H1 (cell line): ENCODE data around the gene SKIDA1. TPM values are rescaled to one million over a fixed set of nuclear protein-coding genes. Genes with fewer than 3 reads are reported as not detected.
A peak's percentile ranks its signal among the peaks of the same experiment; 100 is the strongest.

Experiments used
- CTCF ChIA-PET: fragments of 300-600 bp; sonication (Branson Sonifier 250); formaldehyde crosslinking; loops from one replicate; lab custom pipeline; 2021; ENCODE audit not compliant: partially characterized antibody; lab: Charles Lee
- POLR2A ChIA-PET: fragments of 300-600 bp; sonication (Branson Sonifier 250); formaldehyde crosslinking; loops from one replicate; lab custom pipeline; 2021; ENCODE audit warnings: inconsistent platforms; ENCODE audit not compliant: partially characterized antibody; lab: Charles Lee
- DNase-seq, 2 experiments: peaks; one replicate each; pipeline versions ENCODE4 v3.0.0 to v3.0.0-alpha.2; 2010 to 2022; ENCODE audit warnings: low spot score in 2 of 2, low read depth in 1 of 2, mixed read lengths in 1 of 2
- FAIRE-seq: peaks from 2 replicates; lab custom pipeline; 2011; peaks lifted over from hg19 to GRCh38; lab: Jason Lieb, UNC
- H2AFZ ChIP-seq: 2 replicates; pipeline ENCODE4 v1.8.1; 2012; ENCODE audit warnings: low read length, inconsistent platforms
- H2AK5ac ChIP-seq: 2 replicates; pipeline ENCODE4 v1.6.1; 2013; ENCODE audit warnings: low read depth, low read length
- H2BK120ac ChIP-seq: replicated peaks from 2 replicates; pipeline ENCODE3; 2013; ENCODE audit warnings: low read depth, low read length, inconsistent platforms
- H2BK12ac ChIP-seq: 2 replicates; pipeline ENCODE4 v1.6.1; 2013; ENCODE audit warnings: low read depth, low read length
- H2BK15ac ChIP-seq: 2 replicates; pipeline ENCODE4 v1.6.1; 2013; ENCODE audit warnings: low read length
- H2BK20ac ChIP-seq: 2 replicates; pipeline ENCODE4 v1.6.1; 2013; ENCODE audit warnings: low read length
- H2BK5ac ChIP-seq: 2 replicates; pipeline ENCODE4 v1.6.1; 2013; ENCODE audit warnings: low read depth, low read length
- H3K14ac ChIP-seq: 2 replicates; pipeline ENCODE4 v1.6.1; 2013; ENCODE audit warnings: inconsistent platforms; ENCODE audit not compliant: insufficient read length
- H3K18ac ChIP-seq: 2 replicates; pipeline ENCODE4 v1.6.1; 2013; ENCODE audit warnings: low read length; ENCODE audit errors: extremely low read depth
- H3K23ac ChIP-seq: 2 replicates; pipeline ENCODE4 v1.6.1; 2013; ENCODE audit warnings: inconsistent platforms; ENCODE audit not compliant: insufficient read length
- H3K23me2 ChIP-seq: 2 replicates; pipeline ENCODE4 v1.6.1; 2013; ENCODE audit warnings: low read depth, low read length
- H3K27ac ChIP-seq: 2 replicates; pipeline ENCODE4 v1.6.1; 2011; ENCODE audit warnings: low read depth, low read length, inconsistent platforms
- H3K27me3 ChIP-seq, 4 experiments: replicated peaks in 1 of 4; 1 replicate in 1 of 4; 2 replicates in 3 of 4; pipeline versions ENCODE4 v1.6.1 to v1.8.1; 2011 to 2013; ENCODE audit warnings: low read length in 3 of 4, mild to moderate bottlenecking in 3 of 4, inconsistent platforms in 2 of 4, mixed read lengths in 2 of 4, moderate library complexity in 1 of 4; ENCODE audit not compliant: control insufficient read depth in 3 of 4, insufficient read depth in 3 of 4; ENCODE audit errors: extremely low read depth in 1 of 4
- H3K36me3 ChIP-seq, 4 experiments: 2 replicates each; pipeline versions ENCODE4 v1.6.1 to v1.8.1; 2011 to 2013; ENCODE audit warnings: mild to moderate bottlenecking in 4 of 4, low read length in 3 of 4, moderate library complexity in 2 of 4, control low read depth in 1 of 4, inconsistent platforms in 1 of 4; ENCODE audit not compliant: insufficient read depth in 4 of 4, control insufficient read depth in 2 of 4
- H3K4ac ChIP-seq: replicated peaks from 2 replicates; pipeline ENCODE3; 2013; ENCODE audit warnings: low read length, low read depth, mixed read lengths, inconsistent platforms; ENCODE audit not compliant: insufficient read length
- H3K4me1 ChIP-seq, 4 experiments: replicated peaks in 1 of 4; 1 replicate in 1 of 4; 2 replicates in 3 of 4; pipeline versions ENCODE4 v1.6.1 to v1.8.1; 2011 to 2013; ENCODE audit warnings: low read length in 3 of 4, inconsistent platforms in 2 of 4, mixed read lengths in 1 of 4; ENCODE audit not compliant: insufficient read depth in 4 of 4, control insufficient read depth in 3 of 4
- H3K4me2 ChIP-seq, 2 experiments: 2 replicates each; pipeline versions ENCODE4 v1.6.1 to v1.8.1; 2011 to 2013; ENCODE audit warnings: low read depth in 2 of 2, low read length in 2 of 2, control low read depth in 1 of 2, inconsistent platforms in 1 of 2, mild to moderate bottlenecking in 1 of 2; ENCODE audit not compliant: insufficient read depth in 1 of 2
- H3K4me3 ChIP-seq, 4 experiments: fragments of 200-600, 300-600 bp in 1 of 4; sonication (generic), shearing (Covaris generic), sonication (Bioruptor Twin) in 1 of 4; 2 replicates each; pipeline versions ENCODE4 v1.5.1 to v1.8.1; 2011 to 2016; ENCODE audit warnings: low read length in 4 of 4, low read depth in 3 of 4, control low read depth in 2 of 4, inconsistent platforms in 2 of 4, mild to moderate bottlenecking in 2 of 4, mixed read lengths in 1 of 4, moderate library complexity in 1 of 4; ENCODE audit not compliant: insufficient read depth in 2 of 4; ENCODE audit errors: extremely low read depth in 1 of 4
- H3K56ac ChIP-seq: replicated peaks from 2 replicates; pipeline ENCODE3; 2013; ENCODE audit warnings: low read depth, mild to moderate bottlenecking, mixed read lengths, low read length, inconsistent platforms; ENCODE audit not compliant: insufficient read length
- H3K79me1 ChIP-seq: 2 replicates; pipeline ENCODE4 v1.6.1; 2013; ENCODE audit warnings: low read depth, low read length, control low read depth
- H3K79me2 ChIP-seq, 2 experiments: 2 replicates each; pipeline versions ENCODE4 v1.6.1 to v1.8.1; 2012 to 2013; ENCODE audit warnings: low read length in 2 of 2, mild to moderate bottlenecking in 2 of 2, inconsistent platforms in 1 of 2; ENCODE audit not compliant: insufficient read depth in 2 of 2, control insufficient read depth in 1 of 2
- H3K9ac ChIP-seq, 4 experiments: replicated peaks in 1 of 4; 1 replicate in 1 of 4; 2 replicates in 3 of 4; pipeline versions ENCODE4 v1.6.1 to v1.8.1; 2011 to 2013; ENCODE audit warnings: low read depth in 3 of 4, low read length in 3 of 4, control low read depth in 2 of 4, mild to moderate bottlenecking in 2 of 4, moderate library complexity in 2 of 4, inconsistent platforms in 1 of 4; ENCODE audit errors: extremely low read depth in 1 of 4
- H3K9me3 ChIP-seq, 2 experiments: 2 replicates each; pipeline versions ENCODE4 v1.6.1 to v1.8.1; 2012 to 2013; ENCODE audit warnings: mild to moderate bottlenecking in 2 of 2, moderate library complexity in 2 of 2, control low read depth in 1 of 2, inconsistent platforms in 1 of 2, low read depth in 1 of 2, low read length in 1 of 2, mixed read lengths in 1 of 2; ENCODE audit not compliant: insufficient read depth in 2 of 2
- H4K20me1 ChIP-seq, 2 experiments: replicated peaks in 1 of 2; 2 replicates each; pipeline versions ENCODE3 to v1.8.1; 2011 to 2013; ENCODE audit warnings: inconsistent platforms in 2 of 2, low read length in 2 of 2, mild to moderate bottlenecking in 1 of 2; ENCODE audit not compliant: insufficient read depth in 2 of 2, control insufficient read depth in 1 of 2
- H4K5ac ChIP-seq: 2 replicates; pipeline ENCODE4 v1.6.1; 2013; ENCODE audit warnings: low read length, low read depth, mixed read lengths, inconsistent platforms; ENCODE audit not compliant: insufficient read length
- H4K8ac ChIP-seq: 2 replicates; pipeline ENCODE4 v1.8.0; 2013; ENCODE audit warnings: mild to moderate bottlenecking, moderate library complexity, low read length, inconsistent platforms; ENCODE audit not compliant: insufficient read depth; ENCODE audit errors: extremely low read depth
- H4K91ac ChIP-seq: replicated peaks from 2 replicates; pipeline ENCODE3; 2013; ENCODE audit warnings: low read length, mixed read lengths, inconsistent platforms; ENCODE audit not compliant: insufficient read length
- CHD2 ChIP-seq: IDR thresholded peaks from 2 replicates; pipeline ENCODE4 v1.6.1; 2012; ENCODE audit warnings: low read length, improper control_type of control experiment
- EP300 ChIP-seq, 2 experiments: IDR thresholded peaks; 1 replicate in 1 of 2; 2 replicates in 1 of 2; pipeline ENCODE4 v1.6.1; 2011 to 2012; ENCODE audit warnings: low read depth in 2 of 2, low read length in 2 of 2, mild to moderate bottlenecking in 2 of 2, borderline replicate concordance in 1 of 2, inconsistent platforms in 1 of 2, moderate library complexity in 1 of 2
- KDM5A ChIP-seq: fragments of 200-600 bp; IDR thresholded peaks from 2 replicates; pipeline ENCODE4 v1.7.1; 2012; ENCODE audit warnings: mild to moderate bottlenecking, low read length, inconsistent platforms, mixed read lengths
- NRF1 ChIP-seq: IDR thresholded peaks from 2 replicates; pipeline ENCODE4 v1.6.1; 2011; ENCODE audit warnings: mild to moderate bottlenecking, low read depth, low read length, improper control_type of control experiment
- ZNF274 ChIP-seq: IDR thresholded peaks from 2 replicates; pipeline ENCODE4 v1.7.0; 2012; ENCODE audit warnings: low read length, borderline replicate concordance; ENCODE audit errors: extremely low read depth
- WGBS, 2 experiments: shearing (Covaris generic) in 1 of 2; methylation state at CpG; one replicate each; pipeline versions ENCODE4 v1.1.6 to v1.1.7; 2013 to 2015; ENCODE audit warnings: low lambda C conversion rate in 2 of 2, mixed read lengths in 2 of 2, inconsistent platforms in 1 of 2, low coverage in 1 of 2, missing lambda C conversion rate in 1 of 2; ENCODE audit not compliant: insufficient replicate concordance in 2 of 2, insufficient coverage in 1 of 2, insufficient read length in 1 of 2; ENCODE audit errors: extremely low coverage in 1 of 2, missing lambda C conversion rate in 1 of 2; 5-methylcytosine and 5-hydroxymethylcytosine counted together
- long read RNA-seq, 2 experiments: library from RNA in 1 of 2; library from capped mRNA in 1 of 2; stranded (forward); transcript quantifications; one replicate each; pipeline ENCODE4 v2.0.0, GENCODE V29; 2021; ENCODE audit warnings: inconsistent platforms in 1 of 2
- polyA minus RNA-seq, 3 experiments: library from RNA; depleted of rRNA, polyadenylated mRNA; stranded (reverse); fragments of >200 nt; gene quantifications; 1 replicate in 2 of 3; 2 replicates in 1 of 3; pipeline ENCODE4 v1.2.3, GENCODE V29; 2011
- polyA plus RNA-seq, 7 experiments: library from polyadenylated mRNA; depleted of rRNA in 3 of 7; stranded (reverse) in 5 of 7; unstranded in 2 of 7; fragments of >200 nt in 5 of 7; fragments of 200-250 nt in 2 of 7; gene quantifications; 1 replicate in 5 of 7; 2 replicates in 1 of 7; 4 replicates in 1 of 7; pipeline versions ENCODE4 v1.2.1 to v1.2.3, GENCODE V29; 2011 to 2013; ENCODE audit warnings: missing spikeins in 2 of 7, mixed read lengths in 2 of 7
- total RNA-seq: library from RNA; stranded (reverse); fragmentation: NEBNext Ultra II Directional; extraction: Animal tissue kit (Norgen Biotek cat#: 25700); gene quantifications from 2 replicates; pipeline ENCODE4 v1.2.1, GENCODE V29; 2021
- TF ChIP-seq, protein P1 (sequence below): IDR thresholded peaks from 2 replicates; pipeline ENCODE4 v1.6.1; 2012; ENCODE audit warnings: inconsistent platforms
- TF ChIP-seq, protein P2 (sequence below): IDR thresholded peaks from 2 replicates; pipeline ENCODE4 v1.6.1; 2012; ENCODE audit warnings: inconsistent platforms

The SKIDA1 gene
- total RNA-seq (8.0 and 8.2 TPM in 2 replicates), polyA plus RNA-seq (2011; rRNA removed) (1.5 and 2.2 TPM in 2 replicates), polyA minus RNA-seq (2011; rRNA and poly(A)+ RNA removed) (3.4 and 4.2 TPM in 2 replicates)
- 2.5 TPM for polyA plus RNA-seq (2011; cell fraction: cytosol; rRNA removed)
- 2.5 TPM for polyA plus RNA-seq (2011; cell fraction: nucleus; rRNA removed)
- polyA plus RNA-seq (2012, experiment 1 of 2), result 4.3 to 6.0 TPM (median 4.5 TPM) in 4 replicates
- 1.7 TPM for polyA plus RNA-seq (2012, experiment 2 of 2)
- polyA plus RNA-seq (2013, experiment 1 of 2), result 2.1 TPM
- 1.8 TPM for polyA plus RNA-seq (2013, experiment 2 of 2)
- 5.3 TPM for polyA minus RNA-seq (2011; cell fraction: cytosol; rRNA and poly(A)+ RNA removed)
- polyA minus RNA-seq (2011; cell fraction: nucleus; rRNA and poly(A)+ RNA removed), result 4.9 TPM
- long read RNA-seq, experiment 1, partial matches to known transcripts, result 0 of 1 reads
- long read RNA-seq, experiment 1, other reads (novel, unspliced or antisense), result 1 of 1 reads
- long read RNA-seq, experiment 2, result 0 reads

DNA sequence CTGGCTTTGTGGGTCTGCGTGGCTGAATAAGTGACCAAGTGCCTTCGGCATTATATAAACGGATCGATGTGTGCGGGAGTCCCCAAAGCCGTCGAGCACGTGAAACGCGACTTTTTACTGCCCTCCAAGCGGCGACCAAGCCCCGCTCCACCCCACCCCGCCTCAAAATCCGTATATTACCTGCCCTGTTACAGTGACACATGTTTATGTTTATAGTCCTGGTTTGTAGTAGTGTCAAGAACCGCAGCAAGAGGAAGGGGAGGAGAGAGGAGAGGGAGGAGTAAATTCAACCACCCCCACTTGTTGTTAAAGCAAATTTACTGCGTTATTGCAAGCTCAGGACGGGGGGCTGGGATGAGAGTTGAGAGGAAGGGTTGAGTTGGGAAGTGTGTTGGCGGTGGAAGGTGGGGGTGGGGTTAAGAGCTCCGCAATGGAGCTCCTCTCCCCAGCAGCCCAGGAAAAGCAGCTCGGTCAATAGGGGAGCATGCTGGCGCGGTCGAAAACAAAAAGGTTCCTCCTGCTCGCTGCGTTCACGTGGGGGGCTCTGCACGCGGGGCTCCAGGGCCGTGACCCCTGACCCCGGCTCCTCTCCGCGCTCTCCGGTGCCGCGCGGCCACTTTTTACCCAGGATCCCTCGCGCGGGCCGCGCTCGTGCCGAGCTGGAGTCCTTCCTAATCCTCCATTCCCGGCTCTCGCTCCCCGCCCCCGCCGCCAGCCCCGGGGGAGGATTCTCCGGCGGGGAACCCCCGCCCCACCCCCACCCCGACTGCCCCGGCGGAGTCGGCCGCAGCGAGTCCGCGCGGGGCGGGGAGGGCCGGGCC lies at the start of gene SKIDA1:
Gene SKIDA1, minus strand, starts transcription at position 316 of the 821 bp plus-strand sequence. CDS start 7,860 bp downstream, outside the sequence.
- H2BK15ac ChIP-seq, result 0 out of 2 replicates have a peak within 1 kb of the TSS, but pooled peaks have one; percentile 34
- H3K4me2 ChIP-seq, result peak within 1 kb of the TSS; percentile 95 to 97
- H2BK120ac ChIP-seq, result peak within 1 kb of the TSS; percentile 92
- no peaks in the 10 kb centered on the region for H3K9me3 ChIP-seq
- peaks cover 10% of the 10 kb centered on the region; the same call in 1 of the 2 replicates for H3K23me2 ChIP-seq
- H3K18ac ChIP-seq, result peak within 1 kb of the TSS; percentile 93
- peaks cover 7 to 38% (median 19%) of the 10 kb centered on the region in 4 experiments for H3K4me1 ChIP-seq
- peak within 1 kb of the TSS; percentile 85 for H2BK5ac ChIP-seq
- peaks cover 0 to 17% of the 10 kb centered on the region in 2 experiments; a peak in 2 of 4 replicates for H3K79me2 ChIP-seq
- H2AFZ ChIP-seq, result no peak within 1 kb of the TSS
- H3K4ac ChIP-seq, result peak within 1 kb of the TSS; percentile 99
- H3K79me1 ChIP-seq, result no peaks in the 10 kb centered on the region
- H3K23ac ChIP-seq, result no peak within 1 kb of the TSS
- H4K5ac ChIP-seq, result peak within 1 kb of the TSS; percentile 98
- peak in 1 of 2 experiments; percentile 90 for DNase-seq
- H2BK20ac ChIP-seq, result no peak within 1 kb of the TSS
- 0 out of 7 replicates have a peak, but pooled peaks cover 0 to 3% (median 0%) of the 10 kb centered on the region in 4 experiments for H3K27me3 ChIP-seq
- H4K91ac ChIP-seq, result peak within 1 kb of the TSS; percentile 71
- H3K36me3 ChIP-seq, result no peaks in the 10 kb centered on the region
- H3K9ac ChIP-seq, result peak within 1 kb of the TSS; percentile 77 to 94 (median 90)
- H3K56ac ChIP-seq, result peak within 1 kb of the TSS; percentile 97
- no peaks in the 10 kb centered on the region for H4K20me1 ChIP-seq
- H3K27ac ChIP-seq, result peak within 1 kb of the TSS; percentile 93
- FAIRE-seq, result peak; percentile 73
- no peak within 1 kb of the TSS; the same call in 1 of the 2 replicates for H2AK5ac ChIP-seq
- H3K14ac ChIP-seq, result peak within 1 kb of the TSS; percentile 78
- WGBS, 2 experiments, result 1% methylated on average over 44 of the region's 64 CpGs; no CpG with 5 or more reads in 1 of the 2 experiments
- ChIA-PET POLR2A (interaction anchor here (0.7 to 17.3 kb wide), 17 partner anchors 7 to 247 kb away, joined by 3 to 352 read pairs (median 6); partner anchors contain the start of gene MLLT10), CTCF (interaction anchor here (0.6 to 2.2 kb wide), 5 partner anchors 10 to 247 kb away, joined by 3 to 6 read pairs (median 4); no protein-coding TSS in a partner anchor)
- peak within 1 kb of the TSS; percentile 98; the same call in 1 of the 2 replicates for H4K8ac ChIP-seq
- peak within 1 kb of the TSS; percentile 67 to 79 (median 76) for H3K4me3 ChIP-seq
- H2BK12ac ChIP-seq, result peak within 1 kb of the TSS; percentile 91
- TF ChIP-seq NRF1 (no peak), KDM5A (no peak), CHD2 (peak; percentile 29), EP300 (IDR thresholded peaks at IDR 0.05; ENCODE audit: borderline replicate concordance in 1 of 2, low read depth in 2 of 2, low read length in 2 of 2) (no peak), ZNF274 (no peak)
- TF ChIP-seq, protein P1, sequence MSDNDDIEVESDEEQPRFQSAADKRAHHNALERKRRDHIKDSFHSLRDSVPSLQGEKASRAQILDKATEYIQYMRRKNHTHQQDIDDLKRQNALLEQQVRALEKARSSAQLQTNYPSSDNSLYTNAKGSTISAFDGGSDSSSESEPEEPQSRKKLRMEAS, result peak; percentile 85; the same call in 1 of the 2 replicates
- TF ChIP-seq, protein P2, sequence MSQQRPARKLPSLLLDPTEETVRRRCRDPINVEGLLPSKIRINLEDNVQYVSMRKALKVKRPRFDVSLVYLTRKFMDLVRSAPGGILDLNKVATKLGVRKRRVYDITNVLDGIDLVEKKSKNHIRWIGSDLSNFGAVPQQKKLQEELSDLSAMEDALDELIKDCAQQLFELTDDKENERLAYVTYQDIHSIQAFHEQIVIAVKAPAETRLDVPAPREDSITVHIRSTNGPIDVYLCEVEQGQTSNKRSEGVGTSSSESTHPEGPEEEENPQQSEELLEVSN, result no peak; the same call in 1 of the 2 replicates
